Measurements from ENCODE around the gene OR5AR1. TPM values are rescaled to one million over a fixed set of nuclear protein-coding genes. Genes with fewer than 3 reads are reported as not detected.
"Not testable (repeated sequence)": the region's sequence is repeated elsewhere in the genome, so short reads cannot be mapped to it uniquely, and the experiment has no call there.

OR5AR1 gene
- total RNA-seq, 6 donors from 2014 or later = not detected

DNA sequence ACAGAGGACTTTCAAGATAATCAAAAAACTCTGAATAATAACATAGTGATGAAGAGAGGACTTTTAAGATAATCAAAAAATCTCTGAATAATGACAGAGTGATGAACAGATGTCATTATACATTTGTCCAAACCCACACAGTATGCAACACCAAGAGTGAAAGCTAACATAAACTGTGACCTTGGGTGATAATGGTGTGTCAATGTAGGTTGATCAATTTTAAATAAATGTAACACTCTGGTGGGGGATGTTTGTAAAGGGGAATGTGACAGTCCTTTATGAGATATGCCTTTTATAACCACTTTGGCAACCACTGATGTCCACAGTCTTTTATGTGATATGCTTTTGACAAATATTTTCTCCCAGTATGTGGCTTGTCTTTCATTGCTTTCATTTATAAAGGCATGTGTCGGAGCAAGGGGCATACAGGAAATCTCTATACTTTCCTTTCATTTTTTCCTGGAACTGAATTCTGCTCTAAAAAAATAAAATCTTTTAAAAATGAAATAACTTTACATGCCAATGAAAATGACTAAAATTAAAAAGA is 25.1 kb downstream of the OR5AR1 start:
- Histone ChIP-seq H3K27ac (no peak overlapping the region), H3K4me3 (no peak overlapping the region), H3K36me3 (no peaks in the 10 kb centered on the region), H3K4me1 (no peaks in the 10 kb centered on the region), H3K27me3 (no peaks in the 10 kb centered on the region), H3K9me3 (no peaks in the 10 kb centered on the region)
- no peak for ATAC-seq (ENCODE audit: low FRiP score in 2 of 2)
- no peak for DNase-seq
- TF ChIP-seq POLR2AphosphoS5 (IDR thresholded peaks at IDR 0.05) (no peak), EP300 (IDR thresholded peaks at IDR 0.05) (no peak), POLR2A (IDR thresholded peaks at IDR 0.05) (no peak)
- TF ChIP-seq, protein P1, sequence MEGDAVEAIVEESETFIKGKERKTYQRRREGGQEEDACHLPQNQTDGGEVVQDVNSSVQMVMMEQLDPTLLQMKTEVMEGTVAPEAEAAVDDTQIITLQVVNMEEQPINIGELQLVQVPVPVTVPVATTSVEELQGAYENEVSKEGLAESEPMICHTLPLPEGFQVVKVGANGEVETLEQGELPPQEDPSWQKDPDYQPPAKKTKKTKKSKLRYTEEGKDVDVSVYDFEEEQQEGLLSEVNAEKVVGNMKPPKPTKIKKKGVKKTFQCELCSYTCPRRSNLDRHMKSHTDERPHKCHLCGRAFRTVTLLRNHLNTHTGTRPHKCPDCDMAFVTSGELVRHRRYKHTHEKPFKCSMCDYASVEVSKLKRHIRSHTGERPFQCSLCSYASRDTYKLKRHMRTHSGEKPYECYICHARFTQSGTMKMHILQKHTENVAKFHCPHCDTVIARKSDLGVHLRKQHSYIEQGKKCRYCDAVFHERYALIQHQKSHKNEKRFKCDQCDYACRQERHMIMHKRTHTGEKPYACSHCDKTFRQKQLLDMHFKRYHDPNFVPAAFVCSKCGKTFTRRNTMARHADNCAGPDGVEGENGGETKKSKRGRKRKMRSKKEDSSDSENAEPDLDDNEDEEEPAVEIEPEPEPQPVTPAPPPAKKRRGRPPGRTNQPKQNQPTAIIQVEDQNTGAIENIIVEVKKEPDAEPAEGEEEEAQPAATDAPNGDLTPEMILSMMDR (IDR thresholded peaks at IDR 0.05) = no peak
- 69 to 77% methylated on average over 1 of the region's 1 CpG for WGBS, 2 donors

DNA sequence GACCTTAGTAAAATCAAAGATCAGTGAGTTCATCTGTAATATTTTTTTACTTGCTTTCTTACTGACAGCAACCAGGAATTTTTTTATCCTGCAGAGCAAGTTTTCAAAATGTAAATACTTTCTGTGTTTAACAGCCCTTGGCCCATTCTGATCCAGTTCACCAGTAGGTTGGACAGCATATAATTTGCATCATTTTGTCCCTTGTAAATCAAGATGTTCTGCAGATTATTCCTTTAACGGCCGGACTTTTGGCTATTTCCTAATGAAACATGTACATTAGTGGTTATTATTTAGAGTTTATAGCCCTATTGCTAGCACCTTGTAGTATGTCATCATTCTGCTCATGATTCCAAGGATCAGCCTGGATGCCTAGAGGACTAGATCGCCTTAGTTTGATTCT is 27.7 kb downstream of the OR5AR1 start:
- DNase-seq; H3K4me3 ChIP-seq; H3K9me3 ChIP-seq; H3K36me3 ChIP-seq; ATAC-seq (ENCODE audit: low FRiP score in 2 of 2); H3K27ac ChIP-seq; H3K27me3 ChIP-seq; H3K4me1 ChIP-seq: not testable (repeated sequence)
- 78 to 86% methylated on average over 3 of the region's 3 CpGs for WGBS, 2 donors

GRCh38 chr11:56693428-56693827 is 29.9 kb downstream of the OR5AR1 start:
- ATAC-seq (ENCODE audit: low FRiP score in 2 of 2) = no peak
- Histone ChIP-seq H3K27ac (no peak overlapping the region), H3K4me1 (no peaks in the 10 kb centered on the region), H3K27me3 (no peaks in the 10 kb centered on the region), H3K36me3 (no peaks in the 10 kb centered on the region), H3K9me3 (no peaks in the 10 kb centered on the region), H3K4me3 (no peak overlapping the region)
- 75 to 83% methylated on average over 2 of the region's 2 CpGs for WGBS, 2 donors
- DNase-seq = no peak
- TF ChIP-seq POLR2AphosphoS5 (IDR thresholded peaks at IDR 0.05) = no peak
- TF ChIP-seq, protein P1 (IDR thresholded peaks at IDR 0.05) = no peak
- no peak for TF ChIP-seq EP300 (IDR thresholded peaks at IDR 0.05)
- TF ChIP-seq POLR2A (IDR thresholded peaks at IDR 0.05) = no peak

DNA sequence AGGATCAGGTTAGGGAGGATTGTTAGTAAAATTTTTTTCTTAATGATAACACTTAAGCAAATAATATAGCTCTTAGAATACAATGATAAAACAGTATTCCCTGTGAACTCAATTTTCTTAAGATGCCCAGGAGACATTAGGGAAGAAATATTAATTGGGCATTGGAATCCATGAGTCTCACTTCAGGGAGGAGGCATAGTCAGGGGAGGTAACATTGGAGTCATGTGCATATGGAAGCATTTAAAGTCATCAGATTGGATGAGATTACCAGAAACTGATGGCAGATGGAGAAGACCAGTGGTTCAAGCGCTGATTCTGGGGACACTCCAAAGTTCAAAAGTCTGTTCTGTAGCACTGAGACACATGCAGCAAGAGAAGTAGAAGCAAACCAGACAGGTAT is 35.3 kb downstream of the OR5AR1 start, which contains the start of gene OR9G1:
Gene OR9G1 (plus strand): TSS at position 301 of the 400 bp plus-strand sequence. CDS start 1,293 bp downstream, outside the sequence.
- no peak for ATAC-seq (ENCODE audit: low FRiP score in 2 of 2)
- DNase-seq = no peak
- Histone ChIP-seq H3K9me3 (no peaks in the 10 kb centered on the region), H3K4me3 (no peak within 1 kb of the TSS), H3K27ac (no peak within 1 kb of the TSS), H3K27me3 (no peaks in the 10 kb centered on the region), H3K4me1 (no peaks in the 10 kb centered on the region), H3K36me3 (no peaks in the 10 kb centered on the region)
- TF ChIP-seq EP300 (IDR thresholded peaks at IDR 0.05) (no peak), POLR2A (IDR thresholded peaks at IDR 0.05) (no peak), POLR2AphosphoS5 (IDR thresholded peaks at IDR 0.05) (no peak)
- TF ChIP-seq, protein P1 (IDR thresholded peaks at IDR 0.05) = no peak
- WGBS, 2 donors = 87 to 90% methylated on average over 1 of the region's 1 CpG

DNA sequence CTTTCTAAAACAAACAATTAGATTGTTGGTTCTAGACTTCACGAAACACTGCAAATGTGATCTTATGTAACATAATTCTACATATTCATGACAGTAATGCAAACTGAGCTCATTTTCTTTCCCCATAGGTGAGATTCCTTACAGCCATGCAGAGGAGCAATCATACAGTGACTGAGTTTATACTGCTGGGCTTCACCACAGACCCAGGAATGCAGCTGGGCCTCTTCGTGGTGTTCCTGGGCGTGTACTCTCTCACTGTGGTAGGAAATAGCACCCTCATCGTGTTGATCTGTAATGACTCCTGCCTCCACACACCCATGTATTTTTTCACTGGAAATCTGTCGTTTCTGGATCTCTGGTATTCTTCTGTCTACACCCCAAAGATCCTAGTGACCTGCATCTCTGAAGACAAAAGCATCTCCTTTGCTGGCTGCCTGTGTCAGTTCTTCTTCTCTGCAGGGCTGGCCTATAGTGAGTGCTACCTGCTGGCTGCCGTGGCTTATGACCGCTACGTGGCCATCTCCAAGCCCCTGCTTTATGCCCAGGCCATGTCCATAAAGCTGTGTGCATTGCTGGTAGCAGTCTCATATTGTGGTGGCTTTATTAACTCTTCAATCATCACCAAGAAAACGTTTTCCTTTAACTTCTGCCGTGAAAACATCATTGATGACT is 36.9 kb downstream of the OR5AR1 start:
- Histone ChIP-seq H3K27ac (no peak overlapping the region), H3K4me1 (no peaks in the 10 kb centered on the region), H3K9me3 (no peaks in the 10 kb centered on the region), H3K27me3 (no peaks in the 10 kb centered on the region), H3K4me3 (no peak overlapping the region), H3K36me3 (no peaks in the 10 kb centered on the region)
- TF ChIP-seq, protein P1 (IDR thresholded peaks at IDR 0.05) = no peak
- no peak for TF ChIP-seq POLR2A (IDR thresholded peaks at IDR 0.05)
- 57 to 62% methylated on average over 10 of the region's 10 CpGs for WGBS, 2 donors
- ATAC-seq (ENCODE audit: low FRiP score in 2 of 2) = peak; percentile 56 to 70
- DNase-seq = no peak
